GM10266 (cell line): ENCODE measurements around the gene ZNF546.
A peak's percentile ranks its signal among the peaks of the same experiment; 100 is the strongest.

ENCODE experiments used
- DNase-seq: peaks from one replicate; pipeline ENCODE4 v3.0.0; 2012; ENCODE audit errors: extremely low spot score
- TF ChIP-seq, protein P1 (sequence below): IDR thresholded peaks from 2 replicates; pipeline ENCODE4 v1.5.1; 2012; ENCODE audit warnings: mild to moderate bottlenecking, low read depth; ENCODE audit not compliant: control insufficient read depth, insufficient read depth; ENCODE audit errors: missing control alignments

Gene ZNF546

DNA sequence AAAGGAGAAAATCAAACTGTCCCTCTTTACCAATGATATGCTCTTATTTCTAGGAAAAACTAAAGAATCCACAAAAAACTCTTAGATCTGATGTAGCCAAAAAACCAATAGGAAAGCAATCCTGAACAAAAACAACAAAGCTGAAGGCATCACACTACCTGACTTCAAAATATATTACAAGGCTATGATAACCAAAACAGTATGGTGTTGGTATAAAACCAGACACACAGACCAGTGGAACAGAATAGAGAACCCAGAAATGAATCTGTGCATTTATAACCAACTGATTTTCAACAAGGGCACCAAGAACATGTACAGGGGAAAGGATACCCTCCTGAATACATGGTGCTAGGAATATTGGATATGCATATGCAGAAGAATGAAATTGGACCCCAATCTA lies 9.7 kb upstream of the ZNF546 start:
- TF ChIP-seq, protein P1, sequence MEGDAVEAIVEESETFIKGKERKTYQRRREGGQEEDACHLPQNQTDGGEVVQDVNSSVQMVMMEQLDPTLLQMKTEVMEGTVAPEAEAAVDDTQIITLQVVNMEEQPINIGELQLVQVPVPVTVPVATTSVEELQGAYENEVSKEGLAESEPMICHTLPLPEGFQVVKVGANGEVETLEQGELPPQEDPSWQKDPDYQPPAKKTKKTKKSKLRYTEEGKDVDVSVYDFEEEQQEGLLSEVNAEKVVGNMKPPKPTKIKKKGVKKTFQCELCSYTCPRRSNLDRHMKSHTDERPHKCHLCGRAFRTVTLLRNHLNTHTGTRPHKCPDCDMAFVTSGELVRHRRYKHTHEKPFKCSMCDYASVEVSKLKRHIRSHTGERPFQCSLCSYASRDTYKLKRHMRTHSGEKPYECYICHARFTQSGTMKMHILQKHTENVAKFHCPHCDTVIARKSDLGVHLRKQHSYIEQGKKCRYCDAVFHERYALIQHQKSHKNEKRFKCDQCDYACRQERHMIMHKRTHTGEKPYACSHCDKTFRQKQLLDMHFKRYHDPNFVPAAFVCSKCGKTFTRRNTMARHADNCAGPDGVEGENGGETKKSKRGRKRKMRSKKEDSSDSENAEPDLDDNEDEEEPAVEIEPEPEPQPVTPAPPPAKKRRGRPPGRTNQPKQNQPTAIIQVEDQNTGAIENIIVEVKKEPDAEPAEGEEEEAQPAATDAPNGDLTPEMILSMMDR, result no peak

DNA sequence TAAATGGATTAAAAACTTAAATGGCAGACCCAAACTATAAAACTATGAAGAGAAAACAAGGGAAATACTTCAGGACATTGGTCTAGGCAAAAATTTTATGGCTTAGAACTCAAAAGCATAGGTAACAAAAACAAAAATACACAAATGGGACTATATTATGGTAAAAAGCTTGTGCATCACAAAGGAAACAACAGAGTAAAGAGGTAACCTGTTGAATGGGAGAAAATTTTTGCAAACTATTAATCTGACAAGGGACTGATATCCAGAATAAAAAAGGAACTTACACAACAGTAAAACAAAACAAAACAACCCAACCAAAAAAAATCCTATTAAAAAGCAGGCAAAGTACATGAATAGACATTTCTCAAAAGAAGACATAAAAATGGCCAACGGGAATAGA lies 9.3 kb upstream of the ZNF546 start:
- TF ChIP-seq, protein P1, result no peak
- no peak for DNase-seq

More for the DNA sequence above, 9.7 kb upstream of the ZNF546 start:
- no peak for DNase-seq

DNA sequence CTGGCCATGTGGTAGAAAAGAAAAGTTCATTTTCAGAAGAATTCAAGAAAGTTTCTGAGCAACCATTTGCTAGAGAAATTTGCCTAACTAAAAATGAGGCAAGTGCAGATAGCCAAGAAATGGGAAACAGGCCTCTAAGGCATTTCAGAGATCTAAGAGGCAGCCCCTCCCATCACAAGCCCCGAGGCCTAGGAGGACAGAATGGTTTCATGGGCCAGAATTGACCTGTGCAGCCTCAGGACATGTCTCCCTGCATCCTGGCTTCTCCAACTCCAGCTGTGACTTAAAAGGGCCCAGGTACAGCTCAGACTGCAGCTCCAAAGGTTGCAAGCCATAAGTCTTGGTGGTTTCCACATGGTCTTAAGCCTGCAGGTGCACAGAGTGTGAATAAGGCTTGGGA lies 3.3 kb upstream of the ZNF546 start:
- TF ChIP-seq, protein P1, result no peak
- DNase-seq, result no peak

DNA sequence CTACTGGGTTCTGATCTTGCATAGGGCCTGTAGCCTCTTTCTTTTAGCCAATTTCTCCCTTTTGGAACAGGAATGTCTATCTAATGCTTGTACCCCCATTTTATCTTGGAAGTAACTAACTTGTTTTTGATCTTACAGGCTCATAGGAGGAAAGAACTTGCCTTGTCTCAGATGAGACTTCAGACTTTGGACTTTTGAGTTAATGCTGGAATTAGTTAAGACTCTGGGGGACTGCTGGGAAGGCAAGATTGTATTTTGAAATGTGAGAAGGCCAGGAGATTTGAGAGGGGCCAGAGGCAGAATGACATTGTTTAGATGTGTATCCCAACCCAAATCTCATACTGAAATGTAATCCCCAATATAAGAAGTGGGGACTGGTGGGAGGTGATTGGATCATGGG lies 2.5 kb upstream of the ZNF546 start:
- TF ChIP-seq, protein P1, result no peak
- DNase-seq, result no peak

DNA sequence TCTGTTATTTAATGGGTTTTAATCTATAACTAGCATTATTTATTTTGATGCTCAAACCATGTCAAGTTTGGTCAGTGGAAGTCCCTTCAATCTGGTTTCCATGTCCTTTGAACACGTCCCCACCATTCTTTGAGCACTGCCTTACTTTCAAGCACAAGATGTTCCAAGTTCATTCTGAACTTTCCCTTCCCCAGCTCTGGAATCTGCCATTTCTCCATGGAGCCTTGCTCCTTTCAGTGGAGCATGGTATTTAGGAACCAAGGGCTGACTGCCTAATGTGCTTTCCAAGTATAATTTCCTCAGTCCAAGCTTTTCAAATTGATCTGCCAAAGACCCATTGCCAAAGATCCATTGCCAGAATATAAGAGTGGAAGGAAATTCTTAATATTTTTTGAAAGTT lies 1.1 kb upstream of the ZNF546 start:
- no peak for DNase-seq
- TF ChIP-seq, protein P1, result no peak

DNA sequence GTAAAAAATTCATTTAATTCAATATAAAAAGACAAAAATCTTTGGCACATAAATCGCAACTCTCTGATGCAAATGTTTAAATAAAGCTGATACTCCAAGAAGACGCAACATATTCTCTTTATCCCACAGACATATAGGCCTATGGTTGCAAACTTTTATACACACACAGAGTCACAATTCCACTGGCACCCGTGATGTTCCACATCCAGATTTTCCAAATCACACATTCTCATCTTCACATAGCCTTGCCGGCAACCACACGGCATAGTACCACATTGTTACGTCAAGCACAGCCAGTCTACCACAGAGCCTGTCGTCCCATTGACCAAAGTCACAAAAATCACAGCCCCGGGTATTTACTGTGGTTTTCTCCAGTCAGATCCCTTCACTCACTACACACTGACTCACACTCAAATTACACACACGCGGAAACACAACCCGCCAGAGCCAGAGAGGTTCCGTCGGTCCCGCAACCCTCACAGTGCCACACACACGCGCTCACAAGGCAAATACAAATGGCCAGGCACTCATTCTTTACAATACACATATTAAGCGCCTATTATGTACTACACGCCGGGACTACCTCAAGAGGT lies 546 bp upstream of the ZNF546 start:
- DNase-seq, result peak; percentile 35
- TF ChIP-seq, protein P1, result no peak

DNA sequence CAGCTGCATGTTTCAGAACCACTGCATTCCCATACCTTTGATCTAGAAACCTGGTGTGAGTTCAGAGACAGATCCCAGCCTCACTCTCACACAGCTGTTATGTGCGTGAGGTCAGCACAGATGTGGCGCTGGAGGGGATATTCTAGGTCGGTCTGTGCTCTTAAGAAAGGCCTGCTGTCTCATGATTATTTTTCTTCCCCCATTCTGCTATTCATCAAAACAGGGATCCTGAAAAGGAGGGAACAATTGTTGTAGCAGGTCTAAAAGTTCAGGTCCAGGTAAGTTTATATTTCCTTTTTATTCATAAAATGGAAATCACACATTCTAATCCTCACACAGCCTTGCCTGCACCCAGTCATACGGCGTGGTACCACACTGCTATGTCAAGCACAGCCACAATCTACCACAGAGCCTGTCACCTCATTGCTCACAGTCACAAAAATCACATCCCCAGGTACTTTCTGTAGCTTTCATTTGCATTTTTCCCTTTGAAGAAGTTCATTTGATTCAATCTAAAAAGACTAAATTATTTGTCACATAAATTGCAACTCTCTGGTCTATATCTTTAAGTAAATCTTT lies 867 bp downstream of the ZNF546 start:
- TF ChIP-seq, protein P1, result no peak
- DNase-seq, result peak; percentile 14
